A204.1 (cell line): ENCODE results near the gene C6orf120.

ENCODE experiments used
- FAIRE-seq: peaks from 2 replicates; lab custom pipeline; 2012; peaks lifted over from hg19 to GRCh38; lab: Jason Lieb, UNC

C6orf120 gene

DNA sequence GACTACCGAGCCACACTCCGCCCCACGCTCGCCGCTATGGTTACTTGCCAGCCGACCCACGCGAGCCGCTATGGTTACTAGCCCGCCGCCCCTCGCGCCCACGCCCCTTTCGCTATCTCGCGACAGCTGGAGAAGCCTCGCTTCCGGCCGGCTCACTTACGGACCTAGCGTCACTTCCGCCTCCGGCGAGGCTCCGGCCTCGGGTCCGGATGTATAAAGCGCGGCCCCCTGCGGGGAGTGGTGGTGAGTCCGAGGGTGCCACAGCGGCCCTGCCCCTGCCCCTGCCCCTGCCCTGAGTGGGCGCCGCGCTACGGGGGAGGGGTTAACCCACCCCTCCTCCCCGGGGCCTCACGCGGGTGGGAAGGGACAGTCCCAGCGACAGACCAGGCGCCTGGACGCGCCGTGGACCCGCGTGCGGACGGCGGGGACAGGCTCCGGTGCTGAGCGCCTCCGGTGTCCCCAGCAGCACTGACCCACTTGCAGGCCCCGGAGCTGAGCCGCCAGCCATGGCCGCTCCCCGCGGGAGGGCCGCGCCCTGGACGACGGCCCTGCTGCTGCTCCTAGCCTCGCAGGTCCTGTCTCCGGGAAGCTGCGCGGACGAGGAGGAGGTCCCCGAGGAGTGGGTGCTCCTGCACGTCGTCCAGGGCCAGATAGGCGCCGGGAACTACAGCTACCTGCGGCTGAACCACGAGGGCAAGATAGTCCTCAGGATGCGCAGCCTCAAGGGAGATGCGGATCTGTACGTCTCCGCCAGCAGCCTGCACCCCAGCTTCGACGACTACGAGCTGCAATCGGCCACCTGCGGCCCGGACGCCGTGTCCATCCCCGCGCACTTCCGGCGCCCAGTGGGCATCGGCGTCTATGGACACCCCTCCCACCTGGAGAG is at the start of gene C6orf120, which contains the start of gene WDR27:
Gene C6orf120, plus strand, starts transcription at position 173 of the 886 bp plus-strand sequence. Its CDS starts 334 bp downstream, at position 507.
Gene WDR27, minus strand, starts transcription at position 76 of the 886 bp plus-strand sequence. CDS start 13,024 bp downstream, outside the sequence.
- FAIRE-seq, result peak; percentile 11

GRCh38 chr6:169652896-169653295 is 49.0 kb upstream of the C6orf120 start:
- FAIRE-seq, result no peak

- FAIRE-seq, result no peak
These were observed 48.2 kb upstream of the C6orf120 start for GRCh38 chr6:169653691-169654090.

- no peak for FAIRE-seq
These were observed 47.1 kb upstream of the C6orf120 start for GRCh38 chr6:169654598-169655391.

GRCh38 chr6:169656546-169657283 is 45.2 kb upstream of the C6orf120 start:
- no peak for FAIRE-seq

GRCh38 chr6:169657284-169657610 is 44.7 kb upstream of the C6orf120 start:
- FAIRE-seq, result no peak

GRCh38 chr6:169659820-169660610 is 41.9 kb upstream of the C6orf120 start:
- FAIRE-seq, result no peak

DNA sequence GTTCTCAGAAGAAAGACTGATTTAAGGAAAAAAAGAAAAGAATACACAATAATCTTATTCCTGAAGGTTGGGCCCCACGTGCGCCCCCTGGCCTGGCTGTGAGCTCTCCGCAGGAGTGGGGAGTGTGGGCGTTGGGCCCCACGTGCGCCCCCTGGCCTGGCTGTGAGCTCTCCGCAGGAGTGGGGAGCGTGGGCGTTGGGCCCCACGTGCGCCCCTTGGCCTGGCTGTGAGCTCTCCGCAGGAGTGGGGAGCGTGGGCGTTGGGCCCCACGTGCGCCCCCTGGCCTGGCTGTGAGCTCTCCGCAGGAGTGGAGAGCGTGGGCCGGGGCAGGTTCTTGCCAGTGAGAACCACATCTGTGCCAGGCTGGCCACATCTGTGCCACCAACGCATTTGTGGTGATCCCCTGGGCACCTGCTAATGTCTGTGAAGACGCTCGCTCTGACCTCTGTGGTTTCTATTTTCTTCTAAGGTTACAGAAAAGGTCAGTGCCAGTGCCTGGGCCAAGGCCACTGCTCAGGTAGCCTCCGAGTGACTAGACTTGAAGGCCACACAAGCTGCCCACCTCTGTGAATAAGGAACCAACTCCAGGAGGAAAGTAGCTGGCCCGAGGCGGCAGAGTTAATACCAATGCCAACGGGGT is 41.1 kb upstream of the C6orf120 start:
- no peak for FAIRE-seq

GRCh38 chr6:169661391-169661756 is 40.6 kb upstream of the C6orf120 start:
- FAIRE-seq, result no peak

GRCh38 chr6:169663468-169663867 is 38.5 kb upstream of the C6orf120 start:
- FAIRE-seq, result no peak

- FAIRE-seq, result no peak
These were observed 37.7 kb upstream of the C6orf120 start for GRCh38 chr6:169664227-169664626.

GRCh38 chr6:169665289-169665688 is 36.6 kb upstream of the C6orf120 start:
- no peak for FAIRE-seq

DNA sequence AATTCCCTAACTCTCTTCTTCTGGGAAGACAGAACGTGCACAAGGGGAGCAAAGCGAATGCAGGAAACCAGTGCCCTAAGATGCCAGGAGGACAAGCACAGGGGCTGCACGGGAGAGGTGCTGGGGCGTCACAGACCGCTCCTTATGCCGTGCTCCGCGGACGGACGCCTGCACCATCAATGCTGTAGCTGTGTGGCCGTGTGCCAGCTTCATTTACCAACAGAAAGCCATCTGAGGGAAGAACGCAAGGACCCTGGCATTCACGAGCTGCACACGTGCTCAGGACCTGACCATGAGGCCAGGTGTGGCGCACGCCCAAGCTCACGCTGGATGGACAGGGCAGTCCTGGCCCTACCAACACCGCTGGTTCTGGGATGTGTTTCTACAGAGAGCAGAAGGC is 35.5 kb upstream of the C6orf120 start:
- no peak for FAIRE-seq

DNA sequence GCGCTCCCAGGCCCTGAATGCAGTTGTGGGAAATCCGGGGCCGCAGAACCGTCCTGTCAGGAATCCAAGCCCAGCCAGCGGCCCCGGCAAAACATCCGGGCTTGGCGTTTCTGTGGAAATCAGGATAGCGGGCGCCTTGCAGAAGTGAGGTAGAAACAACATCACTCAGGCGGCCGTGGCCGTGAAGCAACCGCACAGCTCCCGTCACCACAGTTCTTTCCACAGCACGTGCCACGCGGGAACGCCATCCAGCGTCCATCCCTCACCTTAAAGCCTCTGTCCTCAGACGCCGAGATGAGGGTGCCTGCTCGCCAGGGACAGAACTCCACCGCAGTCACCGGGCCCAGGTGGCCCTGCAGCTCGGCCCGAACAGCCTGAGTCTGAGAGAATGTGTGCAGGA is 34.2 kb upstream of the C6orf120 start:
- FAIRE-seq, result no peak

- FAIRE-seq, result no peak
These were observed 33.6 kb upstream of the C6orf120 start for GRCh38 chr6:169668203-169668847.

GRCh38 chr6:169669147-169669546 is 32.8 kb upstream of the C6orf120 start:
- no peak for FAIRE-seq

GRCh38 chr6:169669889-169670288 is 32.0 kb upstream of the C6orf120 start:
- no peak for FAIRE-seq

- no peak for FAIRE-seq
These were observed 30.4 kb upstream of the C6orf120 start for GRCh38 chr6:169671563-169671962.

- no peak for FAIRE-seq
These were observed 26.9 kb upstream of the C6orf120 start for GRCh38 chr6:169675011-169675410.

- no peak for FAIRE-seq
These were observed 24.8 kb upstream of the C6orf120 start for GRCh38 chr6:169677096-169677495.

DNA sequence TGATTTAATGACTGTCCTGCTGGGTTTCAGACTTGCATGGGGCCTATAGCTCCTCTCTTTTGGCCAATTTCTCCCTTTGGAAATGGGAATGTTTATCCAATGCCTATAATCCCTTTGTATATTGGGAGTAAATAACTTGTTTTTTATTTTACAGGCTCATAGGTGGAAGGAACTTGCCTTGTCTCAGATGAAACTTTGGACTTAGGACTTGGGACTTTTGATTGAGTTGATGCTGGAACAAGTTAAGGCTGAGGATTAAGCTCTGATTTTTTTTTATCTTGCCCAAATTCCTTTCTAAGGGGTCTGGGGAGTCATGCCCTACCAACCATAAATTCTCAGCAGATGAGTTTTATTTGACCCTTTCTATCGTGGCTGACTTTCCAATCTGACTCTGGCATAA is 23.6 kb upstream of the C6orf120 start:
- no peak for FAIRE-seq
